ENCODE results near the gene EIF4EBP2. TPM values are rescaled to one million over a fixed set of nuclear protein-coding genes. Genes with fewer than 3 reads are reported as not detected.

EIF4EBP2 gene
- total RNA-seq, 1 experiment from 2014 or later: 36.7 TPM

DNA sequence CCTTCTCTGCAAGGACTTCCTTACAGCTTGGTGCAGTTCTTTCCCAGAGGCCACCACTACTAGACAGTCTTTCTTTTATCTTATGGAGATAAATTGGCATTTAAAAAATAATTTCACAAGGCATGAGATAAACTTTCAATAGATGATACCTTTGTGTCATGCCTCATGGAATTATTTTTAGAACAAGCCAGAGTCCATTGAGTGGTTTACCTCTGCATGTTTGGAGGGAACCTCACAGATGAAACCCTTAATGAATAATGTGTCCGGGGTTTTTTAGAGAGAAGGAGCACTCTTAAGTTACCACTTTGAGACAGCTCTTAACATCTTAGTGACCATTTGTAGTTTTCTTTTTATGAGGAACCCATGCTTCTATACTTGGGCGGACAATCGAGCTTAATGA is 20.4 kb downstream of the EIF4EBP2 start:
- TF ChIP-seq TCF7L2 (IDR thresholded peaks at IDR 0.05; ENCODE audit: borderline replicate concordance, extremely low read depth, insufficient read depth, insufficient read length) (no peak), EZH2phosphoT487 (IDR thresholded peaks at IDR 0.05; ENCODE audit: borderline replicate concordance) (no peak)

DNA sequence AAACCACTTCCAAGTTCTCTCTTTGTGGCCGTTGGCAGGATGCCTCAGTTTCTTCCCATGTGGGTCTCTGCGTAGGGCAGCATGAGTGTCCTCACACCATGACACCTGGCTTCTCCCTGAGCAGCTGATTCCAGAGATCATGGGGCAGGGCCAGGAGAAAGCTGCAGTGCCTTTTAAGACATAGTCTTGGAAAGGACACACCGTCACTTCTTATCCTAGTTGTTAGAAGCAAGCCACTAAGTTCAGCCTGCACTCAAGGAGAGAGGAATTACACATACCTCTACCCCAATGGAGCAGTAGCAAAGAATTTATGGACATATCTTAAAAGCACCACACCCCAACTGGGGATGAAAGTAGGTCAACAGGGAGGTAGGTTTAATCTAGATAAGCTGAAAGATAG is 21.2 kb downstream of the EIF4EBP2 start:
- Histone ChIP-seq H3K79me2 (ENCODE audit: insufficient read depth, low read length) (no peaks in the 10 kb centered on the region), H3K9ac (ENCODE audit: low read length) (no peak overlapping the region), H3K27ac (ENCODE audit: low read depth, low read length) (no peak overlapping the region), H3K4me3 (replicated peaks in 1 of 2; ENCODE audit: low read depth in 1 of 2, low read length in 2 of 2) (no peak overlapping the region), H3K36me3 (ENCODE audit: control insufficient read depth in 1 of 2, insufficient read depth in 2 of 2, low read length in 2 of 2) (peaks cover 19 to 43% of the 10 kb centered on the region in 2 experiments), H2AFZ (ENCODE audit: low read depth, low read length, poor library complexity, severe bottlenecking) (no peak overlapping the region), H3K27me3 (ENCODE audit: insufficient read depth, low read length) (no peaks in the 10 kb centered on the region), H3K4me1 (ENCODE audit: control insufficient read depth in 1 of 2, insufficient read depth in 2 of 2, low read length in 2 of 2) (no peaks in the 10 kb centered on the region), H3K9me3 (ENCODE audit: control insufficient read depth in 1 of 2, insufficient read depth in 1 of 2, low read depth in 1 of 2, low read length in 2 of 2) (no peaks in the 10 kb centered on the region), H3K9me2 (ENCODE audit: insufficient read depth) (no peaks in the 10 kb centered on the region), H4K20me1 (ENCODE audit: insufficient read depth) (no peaks in the 10 kb centered on the region), H3K4me2 (ENCODE audit: low read length) (no peak overlapping the region)
- POLR2A ChIA-PET: interaction anchor here (0.9 kb wide), 1 partner anchor 12 kb away, joined by 3 read pairs; no protein-coding TSS in a partner anchor
- RAD21 ChIA-PET (ENCODE audit: low non-redundant PET in 1 of 2, low total read pairs in 2 of 2, uncharacterized antibody in 2 of 2, unreplicated experiment in 2 of 2): no interaction called here
- intact Hi-C loops (cut with micrococcal nuclease): no loop called here
- ATAC-seq (no peak), DNase-seq (ENCODE audit: low read depth, low spot score) (no peak)
- TF ChIP-seq, protein P1, sequence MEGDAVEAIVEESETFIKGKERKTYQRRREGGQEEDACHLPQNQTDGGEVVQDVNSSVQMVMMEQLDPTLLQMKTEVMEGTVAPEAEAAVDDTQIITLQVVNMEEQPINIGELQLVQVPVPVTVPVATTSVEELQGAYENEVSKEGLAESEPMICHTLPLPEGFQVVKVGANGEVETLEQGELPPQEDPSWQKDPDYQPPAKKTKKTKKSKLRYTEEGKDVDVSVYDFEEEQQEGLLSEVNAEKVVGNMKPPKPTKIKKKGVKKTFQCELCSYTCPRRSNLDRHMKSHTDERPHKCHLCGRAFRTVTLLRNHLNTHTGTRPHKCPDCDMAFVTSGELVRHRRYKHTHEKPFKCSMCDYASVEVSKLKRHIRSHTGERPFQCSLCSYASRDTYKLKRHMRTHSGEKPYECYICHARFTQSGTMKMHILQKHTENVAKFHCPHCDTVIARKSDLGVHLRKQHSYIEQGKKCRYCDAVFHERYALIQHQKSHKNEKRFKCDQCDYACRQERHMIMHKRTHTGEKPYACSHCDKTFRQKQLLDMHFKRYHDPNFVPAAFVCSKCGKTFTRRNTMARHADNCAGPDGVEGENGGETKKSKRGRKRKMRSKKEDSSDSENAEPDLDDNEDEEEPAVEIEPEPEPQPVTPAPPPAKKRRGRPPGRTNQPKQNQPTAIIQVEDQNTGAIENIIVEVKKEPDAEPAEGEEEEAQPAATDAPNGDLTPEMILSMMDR (IDR thresholded peaks at IDR 0.05 in 2 of 3, conservative IDR thresholded peaks at IDR 0.05 in 1 of 3; ENCODE audit: borderline replicate concordance in 1 of 3, insufficient read depth in 1 of 3, low read depth in 2 of 3, low read length in 2 of 3): no peak
- no peak for TF ChIP-seq TCF7L2 (IDR thresholded peaks at IDR 0.05; ENCODE audit: borderline replicate concordance, extremely low read depth, insufficient read depth, insufficient read length)
- no peak for TF ChIP-seq CBX3 (IDR thresholded peaks at IDR 0.05; ENCODE audit: low read depth)
- TF ChIP-seq, protein P2, sequence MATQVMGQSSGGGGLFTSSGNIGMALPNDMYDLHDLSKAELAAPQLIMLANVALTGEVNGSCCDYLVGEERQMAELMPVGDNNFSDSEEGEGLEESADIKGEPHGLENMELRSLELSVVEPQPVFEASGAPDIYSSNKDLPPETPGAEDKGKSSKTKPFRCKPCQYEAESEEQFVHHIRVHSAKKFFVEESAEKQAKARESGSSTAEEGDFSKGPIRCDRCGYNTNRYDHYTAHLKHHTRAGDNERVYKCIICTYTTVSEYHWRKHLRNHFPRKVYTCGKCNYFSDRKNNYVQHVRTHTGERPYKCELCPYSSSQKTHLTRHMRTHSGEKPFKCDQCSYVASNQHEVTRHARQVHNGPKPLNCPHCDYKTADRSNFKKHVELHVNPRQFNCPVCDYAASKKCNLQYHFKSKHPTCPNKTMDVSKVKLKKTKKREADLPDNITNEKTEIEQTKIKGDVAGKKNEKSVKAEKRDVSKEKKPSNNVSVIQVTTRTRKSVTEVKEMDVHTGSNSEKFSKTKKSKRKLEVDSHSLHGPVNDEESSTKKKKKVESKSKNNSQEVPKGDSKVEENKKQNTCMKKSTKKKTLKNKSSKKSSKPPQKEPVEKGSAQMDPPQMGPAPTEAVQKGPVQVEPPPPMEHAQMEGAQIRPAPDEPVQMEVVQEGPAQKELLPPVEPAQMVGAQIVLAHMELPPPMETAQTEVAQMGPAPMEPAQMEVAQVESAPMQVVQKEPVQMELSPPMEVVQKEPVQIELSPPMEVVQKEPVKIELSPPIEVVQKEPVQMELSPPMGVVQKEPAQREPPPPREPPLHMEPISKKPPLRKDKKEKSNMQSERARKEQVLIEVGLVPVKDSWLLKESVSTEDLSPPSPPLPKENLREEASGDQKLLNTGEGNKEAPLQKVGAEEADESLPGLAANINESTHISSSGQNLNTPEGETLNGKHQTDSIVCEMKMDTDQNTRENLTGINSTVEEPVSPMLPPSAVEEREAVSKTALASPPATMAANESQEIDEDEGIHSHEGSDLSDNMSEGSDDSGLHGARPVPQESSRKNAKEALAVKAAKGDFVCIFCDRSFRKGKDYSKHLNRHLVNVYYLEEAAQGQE (IDR thresholded peaks at IDR 0.05; ENCODE audit: low read depth): no peak
- TF ChIP-seq ZNF274 (IDR thresholded peaks at IDR 0.05; ENCODE audit: low read depth, low read length): no peak
- TF ChIP-seq, protein P3, sequence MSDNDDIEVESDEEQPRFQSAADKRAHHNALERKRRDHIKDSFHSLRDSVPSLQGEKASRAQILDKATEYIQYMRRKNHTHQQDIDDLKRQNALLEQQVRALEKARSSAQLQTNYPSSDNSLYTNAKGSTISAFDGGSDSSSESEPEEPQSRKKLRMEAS (IDR thresholded peaks at IDR 0.05): no peak
- TF ChIP-seq EGR1 (IDR thresholded peaks at IDR 0.05; ENCODE audit: low read depth): no peak
- BruUV-seq (replicated peaks): no TSS peak
- CTCF ChIA-PET: no interaction called here

More for the DNA sequence above, 20.4 kb downstream of the EIF4EBP2 start:
- peaks cover 19 to 45% of the 10 kb centered on the region in 2 experiments for H3K36me3 ChIP-seq (ENCODE audit: control insufficient read depth in 1 of 2, insufficient read depth in 2 of 2, low read length in 2 of 2)
- RAD21 ChIA-PET (ENCODE audit: low non-redundant PET in 1 of 2, low total read pairs in 2 of 2, uncharacterized antibody in 2 of 2, unreplicated experiment in 2 of 2): no interaction called here
- H3K4me2 ChIP-seq (ENCODE audit: low read length): no peak overlapping the region
- no peak overlapping the region for H2AFZ ChIP-seq (ENCODE audit: low read depth, low read length, poor library complexity, severe bottlenecking)
- ATAC-seq (no peak), DNase-seq (ENCODE audit: low read depth, low spot score) (no peak)
- H3K4me3 ChIP-seq (replicated peaks in 1 of 2; ENCODE audit: low read depth in 1 of 2, low read length in 2 of 2): no peak overlapping the region
- intact Hi-C loops (cut with micrococcal nuclease): no loop called here
- POLR2A ChIA-PET: interaction anchor here (0.9 kb wide), 1 partner anchor 11 kb away, joined by 3 read pairs; no protein-coding TSS in a partner anchor
- CTCF ChIA-PET: no interaction called here
- H3K9me2 ChIP-seq (ENCODE audit: insufficient read depth): no peaks in the 10 kb centered on the region
- H3K4me1 ChIP-seq (ENCODE audit: control insufficient read depth in 1 of 2, insufficient read depth in 2 of 2, low read length in 2 of 2): no peaks in the 10 kb centered on the region
- no TSS peak for BruUV-seq (replicated peaks)
- no peak overlapping the region for H3K9ac ChIP-seq (ENCODE audit: low read length)
- H4K20me1 ChIP-seq (ENCODE audit: insufficient read depth): no peaks in the 10 kb centered on the region
- no peaks in the 10 kb centered on the region for H3K27me3 ChIP-seq (ENCODE audit: insufficient read depth, low read length)
- no peaks in the 10 kb centered on the region for H3K9me3 ChIP-seq (ENCODE audit: control insufficient read depth in 1 of 2, insufficient read depth in 1 of 2, low read depth in 1 of 2, low read length in 2 of 2)
- H3K79me2 ChIP-seq (ENCODE audit: insufficient read depth, low read length): no peaks in the 10 kb centered on the region
- H3K27ac ChIP-seq (ENCODE audit: low read depth, low read length): no peak overlapping the region

Data from HCT116 (cell line).